LNCAP (cell line): ENCODE data around the gene INMT.

ENCODE experiments used
- CTCF ChIP-seq: fragments of 450-650 bp; IDR thresholded peaks from 2 replicates; pipeline ENCODE4 v1.5.1; 2017; ENCODE audit warnings: mild to moderate bottlenecking

INMT gene

GRCh38 chr7:30754315-30754877 is 2.5 kb downstream of the INMT start:
- TF ChIP-seq CTCF = no peak

- no peak for TF ChIP-seq CTCF
These were observed 3.6 kb downstream of the INMT start for GRCh38 chr7:30755384-30756154.

GRCh38 chr7:30757342-30757692 is 5.4 kb downstream of the INMT start:
- TF ChIP-seq CTCF = no peak

GRCh38 chr7:30760514-30761213 is 8.7 kb downstream of the INMT start:
- no peak for TF ChIP-seq CTCF

- TF ChIP-seq CTCF = no peak
These were observed 9.6 kb downstream of the INMT start for GRCh38 chr7:30761214-30762156.

- TF ChIP-seq CTCF = no peak
These were observed 12.4 kb downstream of the INMT start for GRCh38 chr7:30764030-30764975.
